Measurements from ENCODE around the gene TDRD6. TPM values are rescaled to one million over a fixed set of nuclear protein-coding genes. Genes with fewer than 3 reads are reported as not detected.

TDRD6 gene
- total and polyA plus RNA-seq, 2 donors (not counting 3 experiments of a cell fraction or from before 2014, with no cell fraction given) = under 0.01 TPM; not detected in 1

DNA sequence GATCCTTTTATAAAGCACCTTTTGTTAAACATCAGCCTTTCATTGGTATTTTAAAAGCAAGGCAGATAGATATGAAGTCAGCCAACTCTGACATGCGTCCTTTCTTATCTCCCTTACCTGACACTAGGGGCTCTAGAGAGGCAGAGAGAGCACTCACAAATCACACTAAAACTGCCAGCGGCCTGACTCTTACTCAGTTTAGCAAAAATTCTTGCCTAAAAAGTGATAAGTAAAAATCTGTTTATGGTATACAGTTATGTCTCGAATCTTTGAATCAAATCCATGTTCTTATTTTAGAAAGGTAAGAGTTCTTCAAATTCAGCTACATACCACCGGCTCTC is 10.4 kb upstream of the TDRD6 start:
- TF ChIP-seq EZH2 (IDR thresholded peaks at IDR 0.05; ENCODE audit: borderline replicate concordance, low read depth, low read length, severe bottlenecking) = no peak
- peak in 1 of 2 donors; percentile 8 for TF ChIP-seq CTCF (IDR thresholded peaks at IDR 0.05; ENCODE audit: extremely low read depth in 1 of 2, insufficient read depth in 1 of 2, low read depth in 1 of 2, low read length in 2 of 2)
- TF ChIP-seq, protein P1, sequence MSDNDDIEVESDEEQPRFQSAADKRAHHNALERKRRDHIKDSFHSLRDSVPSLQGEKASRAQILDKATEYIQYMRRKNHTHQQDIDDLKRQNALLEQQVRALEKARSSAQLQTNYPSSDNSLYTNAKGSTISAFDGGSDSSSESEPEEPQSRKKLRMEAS (IDR thresholded peaks at IDR 0.05; ENCODE audit: insufficient read depth, insufficient read length) = no peak
- no peak for TF ChIP-seq POLR2A (IDR thresholded peaks at IDR 0.05; ENCODE audit: low read depth, low read length)
- no peak for TF ChIP-seq MYC (IDR thresholded peaks at IDR 0.05; ENCODE audit: low read depth, low read length)
- TF ChIP-seq GATA2 (IDR thresholded peaks at IDR 0.05; ENCODE audit: insufficient read depth, insufficient read length, low read depth, low read length) = no peak
- TF ChIP-seq FOS (IDR thresholded peaks at IDR 0.05; ENCODE audit: borderline replicate concordance, insufficient read depth, low read length) = no peak
- no peak overlapping the region for H3K4me2 ChIP-seq (ENCODE audit: insufficient read depth, low read length)
- H3K79me2 ChIP-seq (ENCODE audit: control insufficient read depth, insufficient read depth, low read length) = no peaks in the 10 kb centered on the region
- no peaks in the 10 kb centered on the region for H3K4me1 ChIP-seq (ENCODE audit: control insufficient read depth, extremely low read depth, insufficient read depth, low read length)
- POLR2A ChIA-PET = no interaction called here
- no peak overlapping the region for H3K4me3 ChIP-seq (replicated peaks in 1 of 3; ENCODE audit: insufficient read depth in 1 of 3, low read depth in 1 of 3, low read length in 3 of 3)
- no peaks in the 10 kb centered on the region for H3K36me3 ChIP-seq (ENCODE audit: control insufficient read depth in 2 of 2, extremely low read depth in 1 of 2, insufficient read depth in 2 of 2, low read length in 2 of 2)
- BruUV-seq (replicated peaks) = no TSS peak
- H4K20me1 ChIP-seq (replicated peaks; ENCODE audit: control insufficient read depth, extremely low read depth, insufficient read depth, low read length) = no peaks in the 10 kb centered on the region
- CTCF ChIA-PET = no interaction called here
- no peak for DNase-seq (ENCODE audit: low read depth, low spot score)
- no peak for FAIRE-seq
- intact Hi-C loops (cut with micrococcal nuclease) (no loop called here), dilution Hi-C loops (cut with MboI; ENCODE audit: extremely low pct_ligation_motif_present, low sequenced_read_pairs) (no loop called here)
- no peak overlapping the region for H3K27ac ChIP-seq (ENCODE audit: insufficient read depth, low read depth, low read length)
- H3K9ac ChIP-seq (replicated peaks; ENCODE audit: extremely low read depth, insufficient read depth, low read length) = no peak overlapping the region
- no peaks in the 10 kb centered on the region for H3K27me3 ChIP-seq (ENCODE audit: control insufficient read depth in 2 of 2, insufficient read depth in 2 of 2, low read length in 2 of 2)
- H3K9me1 ChIP-seq (replicated peaks; ENCODE audit: control insufficient read depth, extremely low read depth, insufficient read depth, low read length) = no peaks in the 10 kb centered on the region
- no peaks in the 10 kb centered on the region for H3K9me3 ChIP-seq (replicated peaks; ENCODE audit: control insufficient read depth, insufficient read depth, low read length)
- H2AFZ ChIP-seq (ENCODE audit: low read depth, low read length) = no peak overlapping the region

Data from endothelial cell of umbilical vein (primary cell).